ENCODE measurements around the gene LEKR1. TPM values are rescaled to one million over a fixed set of nuclear protein-coding genes. Genes with fewer than 3 reads are reported as not detected.

Gene LEKR1
- polyA plus RNA-seq, 1 experiment = 0.12 TPM

GRCh38 chr3:157059181-157059580 is 233.0 kb downstream of the LEKR1 start:
- DNase-seq (ENCODE audit: low read depth) = no peak
- no peaks in the 10 kb centered on the region for H3K36me3 ChIP-seq (ENCODE audit: control insufficient read depth, insufficient read depth, low read length)
- H3K27me3 ChIP-seq (ENCODE audit: control insufficient read depth, insufficient read depth, low read length) = no peaks in the 10 kb centered on the region
- ChIA-PET POLR2A (no interaction called here), CTCF (no interaction called here)
- TF ChIP-seq CTCF (IDR thresholded peaks at IDR 0.05; ENCODE audit: insufficient read depth, low read depth, low read length) = no peak
- H3K4me3 ChIP-seq (ENCODE audit: low read depth, low read length) = no peak overlapping the region

- no peak for TF ChIP-seq CTCF (IDR thresholded peaks at IDR 0.05; ENCODE audit: insufficient read depth, low read depth, low read length)
- Histone ChIP-seq H3K4me3 (ENCODE audit: low read depth, low read length) (no peak overlapping the region), H3K36me3 (ENCODE audit: control insufficient read depth, insufficient read depth, low read length) (no peaks in the 10 kb centered on the region), H3K27me3 (ENCODE audit: control insufficient read depth, insufficient read depth, low read length) (no peaks in the 10 kb centered on the region)
- CTCF ChIA-PET = no interaction called here
- POLR2A ChIA-PET = no interaction called here
- DNase-seq (ENCODE audit: low read depth) = no peak
These were observed 233.5 kb downstream of the LEKR1 start for GRCh38 chr3:157059661-157060060.

- ChIA-PET CTCF (no interaction called here), POLR2A (no interaction called here)
- Histone ChIP-seq H3K36me3 (ENCODE audit: control insufficient read depth, insufficient read depth, low read length) (no peaks in the 10 kb centered on the region), H3K4me3 (ENCODE audit: low read depth, low read length) (no peak overlapping the region), H3K27me3 (ENCODE audit: control insufficient read depth, insufficient read depth, low read length) (no peaks in the 10 kb centered on the region; the same call in 1 of the 2 replicates)
- DNase-seq (ENCODE audit: low read depth) = no peak
- no peak for TF ChIP-seq CTCF (IDR thresholded peaks at IDR 0.05; ENCODE audit: insufficient read depth, low read depth, low read length)
These were observed 235.1 kb downstream of the LEKR1 start for GRCh38 chr3:157061265-157061664.

- Histone ChIP-seq H3K4me3 (ENCODE audit: low read depth, low read length) (no peak overlapping the region), H3K27me3 (ENCODE audit: control insufficient read depth, insufficient read depth, low read length) (no peaks in the 10 kb centered on the region; the same call in 1 of the 2 replicates), H3K36me3 (ENCODE audit: control insufficient read depth, insufficient read depth, low read length) (no peaks in the 10 kb centered on the region)
- no peak for TF ChIP-seq CTCF (IDR thresholded peaks at IDR 0.05; ENCODE audit: insufficient read depth, low read depth, low read length)
- ChIA-PET CTCF (interaction anchor here (1.0 kb wide), 1 partner anchor 915 kb away, joined by 3 read pairs; no protein-coding TSS in a partner anchor), POLR2A (no interaction called here)
- no peak for DNase-seq (ENCODE audit: low read depth)
These were observed 237.3 kb downstream of the LEKR1 start for GRCh38 chr3:157063469-157063868.

GRCh38 chr3:157063926-157064325 is 237.8 kb downstream of the LEKR1 start:
- H3K27me3 ChIP-seq (ENCODE audit: control insufficient read depth, insufficient read depth, low read length) = no peaks in the 10 kb centered on the region; the same call in 1 of the 2 replicates
- ChIA-PET CTCF (interaction anchor here (1.0 kb wide), 1 partner anchor 915 kb away, joined by 3 read pairs; no protein-coding TSS in a partner anchor), POLR2A (no interaction called here)
- H3K36me3 ChIP-seq (ENCODE audit: control insufficient read depth, insufficient read depth, low read length) = no peaks in the 10 kb centered on the region
- H3K4me3 ChIP-seq (ENCODE audit: low read depth, low read length) = no peak overlapping the region
- DNase-seq (ENCODE audit: low read depth) = no peak
- no peak for TF ChIP-seq CTCF (IDR thresholded peaks at IDR 0.05; ENCODE audit: insufficient read depth, low read depth, low read length)
